Keratinocyte (primary cell): ENCODE data around the gene GJD3. TPM values are rescaled to one million over a fixed set of nuclear protein-coding genes. Genes with fewer than 3 reads are reported as not detected.

ENCODE experiments used
- DNase-seq: peaks from one replicate; pipeline ENCODE4 v3.0.0-alpha.2; 2011; ENCODE audit warnings: low read depth, missing footprints, low spot score
- FAIRE-seq: peaks from 2 replicates; lab custom pipeline; 2011; peaks lifted over from hg19 to GRCh38; lab: Jason Lieb, UNC
- H2AFZ ChIP-seq: 2 replicates; pipeline ENCODE4 v1.6.0; 2012; ENCODE audit warnings: low read length, control low read depth, inconsistent platforms; ENCODE audit not compliant: control insufficient read depth
- H3K27ac ChIP-seq: 2 replicates; pipeline ENCODE4 v1.5.1; 2011; ENCODE audit warnings: low read length; ENCODE audit not compliant: control insufficient read depth, insufficient read depth
- H3K27me3 ChIP-seq: 3 replicates; pipeline ENCODE4 v1.6.0; 2011; ENCODE audit warnings: low read length; ENCODE audit not compliant: control insufficient read depth, insufficient read depth; ENCODE audit errors: extremely low read depth
- H3K36me3 ChIP-seq, 2 experiments: 2 replicates in 1 of 2; 3 replicates in 1 of 2; pipeline ENCODE4 v1.5.1; 2011; ENCODE audit warnings: low read length in 2 of 2, mild to moderate bottlenecking in 1 of 2; ENCODE audit not compliant: control insufficient read depth in 2 of 2, insufficient read depth in 2 of 2; ENCODE audit errors: extremely low read depth in 1 of 2
- H3K4me1 ChIP-seq: 3 replicates; pipeline ENCODE4 v1.5.1; 2011; ENCODE audit warnings: low read length; ENCODE audit not compliant: control insufficient read depth, insufficient read depth; ENCODE audit errors: extremely low read depth
- H3K4me2 ChIP-seq: 3 replicates; pipeline ENCODE4 v1.6.0; 2011; ENCODE audit warnings: low read depth, low read length; ENCODE audit not compliant: control insufficient read depth, insufficient read depth; ENCODE audit errors: extremely low read depth
- H3K4me3 ChIP-seq, 3 experiments: fragments of 200-600 bp in 1 of 3; sonication (generic) in 1 of 3; 2 replicates in 2 of 3; 3 replicates in 1 of 3; pipeline ENCODE4 v1.5.1; 2011 to 2016; ENCODE audit warnings: low read length in 3 of 3, mild to moderate bottlenecking in 3 of 3, control low read depth in 2 of 3, inconsistent platforms in 1 of 3, low read depth in 1 of 3, mixed read lengths in 1 of 3, mixed run types in 1 of 3, moderate library complexity in 1 of 3; ENCODE audit not compliant: control insufficient read depth in 2 of 3, insufficient read depth in 2 of 3; ENCODE audit errors: extremely low read depth in 1 of 3
- H3K79me2 ChIP-seq: 2 replicates; pipeline ENCODE4 v1.6.0; 2012; ENCODE audit warnings: low read length; ENCODE audit not compliant: control insufficient read depth, insufficient read depth
- H3K9ac ChIP-seq: 3 replicates; pipeline ENCODE4 v1.6.0; 2011; ENCODE audit warnings: low read length; ENCODE audit not compliant: control insufficient read depth, insufficient read depth; ENCODE audit errors: extremely low read depth
- H3K9me1 ChIP-seq: 3 replicates; pipeline ENCODE4 v1.6.0; 2011; ENCODE audit warnings: low read length; ENCODE audit not compliant: control insufficient read depth, insufficient read depth; ENCODE audit errors: extremely low read depth
- H3K9me3 ChIP-seq: 2 replicates; pipeline ENCODE4 v1.5.1; 2012; ENCODE audit warnings: low read depth, low read length; ENCODE audit not compliant: control insufficient read depth
- H4K20me1 ChIP-seq: 3 replicates; pipeline ENCODE4 v1.6.0; 2011; ENCODE audit warnings: low read length; ENCODE audit not compliant: control insufficient read depth, insufficient read depth; ENCODE audit errors: extremely low read depth
- CTCF ChIP-seq, 3 experiments: IDR thresholded peaks in 1 of 3; conservative IDR thresholded peaks in 1 of 3; optimal IDR thresholded peaks in 1 of 3; 2 replicates in 2 of 3; 3 replicates in 1 of 3; pipeline versions ENCODE3 to v1.5.1; 2011; ENCODE audit warnings: low read length in 3 of 3, mild to moderate bottlenecking in 3 of 3, moderate library complexity in 2 of 3, control low read depth in 1 of 3, inconsistent platforms in 1 of 3; ENCODE audit not compliant: insufficient read depth in 2 of 3; ENCODE audit errors: extremely low read depth in 1 of 3
- EZH2 ChIP-seq: IDR thresholded peaks from one replicate; pipeline ENCODE4 v1.6.1; 2012; ENCODE audit warnings: inconsistent platforms, mild to moderate bottlenecking, low read length, moderate library complexity
- dilution Hi-C: fragments of 300-500 bp; cut with MboI; formaldehyde crosslinking; loops from one replicate; pipeline ENCODE4 v1.7.0; 2020; ENCODE audit warnings: low sequenced_read_pairs; ENCODE audit not compliant: extremely low pct_ligation_motif_present
- polyA plus RNA-seq, 5 experiments: library from polyadenylated mRNA; depleted of rRNA in 3 of 5; stranded (reverse) in 3 of 5; stranded (forward) in 1 of 5; unstranded in 1 of 5; fragments of >200 nt; gene quantifications; 1 replicate in 1 of 5; 2 replicates in 3 of 5; 3 replicates in 1 of 5; pipeline versions ENCODE4 v1.2.1 to v1.2.3, GENCODE V29; 2011 to 2012; ENCODE audit warnings: missing spikeins in 2 of 5, low read depth in 1 of 5, low replicate concordance in 1 of 5

Gene GJD3
- polyA plus RNA-seq, 1 donor (not counting 4 experiments of a cell fraction or from before 2014, with no cell fraction given) = not detected

GRCh38 chr17:40349477-40349894, 15.1 kb downstream of the GJD3 start:
- Histone ChIP-seq H3K36me3 (peaks cover 9 to 18% of the 10 kb centered on the region in 2 experiments), H3K27ac (peak overlapping the region; percentile 90), H2AFZ (no peak overlapping the region), H3K9me3 (no peaks in the 10 kb centered on the region), H3K9me1 (peaks cover 2% of the 10 kb centered on the region), H3K9ac (peak overlapping the region; percentile 74), H3K27me3 (no peaks in the 10 kb centered on the region), H3K4me1 (peaks cover 56% of the 10 kb centered on the region), H3K79me2 (peaks cover 25% of the 10 kb centered on the region), H3K4me2 (peak overlapping the region; percentile 91), H3K4me3 (peak overlapping the region in 2 of 3 experiments; percentile 39 to 57), H4K20me1 (no peaks in the 10 kb centered on the region)
- DNase-seq = peak; percentile 99
- no peak for TF ChIP-seq EZH2
- TF ChIP-seq CTCF (optimal IDR thresholded peaks at IDR 0.05 in 1 of 3, IDR thresholded peaks at IDR 0.05 in 1 of 3, conservative IDR thresholded peaks at IDR 0.05 in 1 of 3; ENCODE audit: extremely low read depth in 1 of 3, insufficient read depth in 2 of 3, low read length in 3 of 3) = peak; percentile 51 to 74 (median 52)
- FAIRE-seq = peak; percentile 99
- dilution Hi-C loops = no loop called here

GRCh38 chr17:40348562-40349476, 15.7 kb downstream of the GJD3 start:
- Histone ChIP-seq H3K79me2 (peaks cover 30% of the 10 kb centered on the region), H2AFZ (peak overlapping the region; percentile 3), H3K9me1 (peaks cover 2% of the 10 kb centered on the region), H4K20me1 (no peaks in the 10 kb centered on the region), H3K4me3 (peak overlapping the region in 2 of 3 experiments; percentile 38 to 43), H3K9me3 (no peaks in the 10 kb centered on the region), H3K9ac (peak overlapping the region; percentile 70), H3K27me3 (no peaks in the 10 kb centered on the region), H3K27ac (peak overlapping the region; percentile 90), H3K4me1 (peaks cover 63% of the 10 kb centered on the region), H3K36me3 (peaks cover 8 to 18% of the 10 kb centered on the region in 2 experiments), H3K4me2 (peak overlapping the region; percentile 91)
- DNase-seq (no peak), FAIRE-seq (peak; percentile 68)
- TF ChIP-seq EZH2 (no peak), CTCF (optimal IDR thresholded peaks at IDR 0.05 in 1 of 3, IDR thresholded peaks at IDR 0.05 in 1 of 3, conservative IDR thresholded peaks at IDR 0.05 in 1 of 3; ENCODE audit: extremely low read depth in 1 of 3, insufficient read depth in 2 of 3, low read length in 3 of 3) (no peak)
- dilution Hi-C loops = no loop called here
